ENCODE measurements around the gene CUX1. TPM values are rescaled to one million over a fixed set of nuclear protein-coding genes. Genes with fewer than 3 reads are reported as not detected.
A peak's percentile ranks its signal among the peaks of the same experiment; 100 is the strongest.
"Not testable (repeated sequence)": the region's sequence is repeated elsewhere in the genome, so short reads cannot be mapped to it uniquely, and the experiment has no call there.

CUX1 gene
- total and polyA plus RNA-seq, 7 experiments from 2014 or later, result 10.1 to 81.6 (median 42.5) TPM

DNA sequence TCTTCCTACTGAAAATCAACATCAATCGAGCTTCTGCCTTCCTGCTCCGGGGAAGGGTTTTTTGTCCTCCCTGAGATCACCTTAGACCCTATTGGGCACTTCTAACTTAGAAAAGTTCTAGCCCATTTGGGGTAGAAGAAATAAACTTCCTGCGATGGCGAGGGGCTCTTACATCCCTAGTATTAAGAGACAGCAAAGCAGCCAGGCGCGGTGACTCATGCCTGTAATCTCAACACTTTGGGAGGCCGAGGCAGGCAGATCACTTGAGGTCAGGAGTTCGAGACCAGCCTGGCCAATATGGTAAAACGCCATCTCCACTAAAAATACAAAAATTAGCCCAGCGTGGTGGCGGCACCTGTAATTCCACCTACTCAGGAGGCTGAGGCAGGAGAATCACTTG is 507.7 kb downstream of the CUX1 start:
- CTCF ChIA-PET; H3K27ac ChIP-seq (ENCODE audit: low read depth, low read length); H3K9me3 ChIP-seq (ENCODE audit: control insufficient read depth in 2 of 3, low read length in 3 of 3); H3K4me1 ChIP-seq (ENCODE audit: control insufficient read depth in 2 of 2, insufficient read depth in 2 of 2, low read length in 2 of 2); H3K4me1 Mint-ChIP-seq; H3K36me3 Mint-ChIP-seq; DNase-seq; POLR2A ChIA-PET; H3K9me3 Mint-ChIP-seq; H3K4me3 ChIP-seq (ENCODE audit: low read length); intact Hi-C loops (cut with micrococcal nuclease); H3K36me3 ChIP-seq (ENCODE audit: control insufficient read depth in 2 of 3, insufficient read depth in 3 of 3, low read length in 3 of 3); H3K4me3 Mint-ChIP-seq; H3K27ac Mint-ChIP-seq; ATAC-seq; H3K27me3 ChIP-seq (ENCODE audit: control insufficient read depth in 2 of 2, insufficient read depth in 2 of 2, low read length in 2 of 2): not testable (repeated sequence)
- H3K27me3 Mint-ChIP-seq, result peaks cover 0 to 19% (median 11%) of the 10 kb centered on the region in 5 donors

- ChIA-PET CTCF (no interaction called here), POLR2A (no interaction called here)
- no peaks in the 10 kb centered on the region for H3K9me3 Mint-ChIP-seq
- H3K36me3 Mint-ChIP-seq, result no peaks in the 10 kb centered on the region
- H3K4me1 Mint-ChIP-seq, result peaks cover 0 to 6% (median 0%) of the 10 kb centered on the region in 7 donors
- no peaks in the 10 kb centered on the region for H3K9me3 ChIP-seq (ENCODE audit: control insufficient read depth in 2 of 3, low read length in 3 of 3)
- H3K4me3 ChIP-seq (ENCODE audit: low read length), result no peak overlapping the region
- no peaks in the 10 kb centered on the region for H3K4me1 ChIP-seq (ENCODE audit: control insufficient read depth in 2 of 2, insufficient read depth in 2 of 2, low read length in 2 of 2)
- no peak for ATAC-seq
- peaks cover 0 to 19% (median 11%) of the 10 kb centered on the region in 5 donors for H3K27me3 Mint-ChIP-seq
- H3K27ac ChIP-seq (ENCODE audit: low read depth, low read length), result no peak overlapping the region
- H3K27ac Mint-ChIP-seq, result no peak overlapping the region
- no peaks in the 10 kb centered on the region for H3K27me3 ChIP-seq (ENCODE audit: control insufficient read depth in 2 of 2, insufficient read depth in 2 of 2, low read length in 2 of 2)
- no peak overlapping the region for H3K4me3 Mint-ChIP-seq
- intact Hi-C loops (cut with micrococcal nuclease), result no loop called here
- no peaks in the 10 kb centered on the region for H3K36me3 ChIP-seq (ENCODE audit: control insufficient read depth in 2 of 3, insufficient read depth in 3 of 3, low read length in 3 of 3)
- DNase-seq, result no peak
Observed at GRCh38 chr7:102326157-102326889, 508.9 kb downstream of the CUX1 start.

- H3K27ac Mint-ChIP-seq, result peak overlapping the region in 1 of 9 donors; percentile 51
- H3K4me3 ChIP-seq (ENCODE audit: low read length); H3K4me1 ChIP-seq (ENCODE audit: control insufficient read depth in 2 of 2, insufficient read depth in 2 of 2, low read length in 2 of 2); H3K36me3 ChIP-seq (ENCODE audit: control insufficient read depth in 2 of 3, insufficient read depth in 3 of 3, low read length in 3 of 3); intact Hi-C loops (cut with micrococcal nuclease); H3K36me3 Mint-ChIP-seq; H3K4me1 Mint-ChIP-seq; H3K27me3 ChIP-seq (ENCODE audit: control insufficient read depth in 2 of 2, insufficient read depth in 2 of 2, low read length in 2 of 2); POLR2A ChIA-PET; CTCF ChIA-PET; H3K27ac ChIP-seq (ENCODE audit: low read depth, low read length); ATAC-seq; DNase-seq; H3K9me3 ChIP-seq (ENCODE audit: control insufficient read depth in 2 of 3, low read length in 3 of 3); H3K9me3 Mint-ChIP-seq; H3K4me3 Mint-ChIP-seq: not testable (repeated sequence)
- peaks cover 0 to 15% (median 11%) of the 10 kb centered on the region in 5 donors for H3K27me3 Mint-ChIP-seq
Observed at GRCh38 chr7:102327183-102327582, 509.8 kb downstream of the CUX1 start.

- not testable (repeated sequence) for H3K9me3 Mint-ChIP-seq, ATAC-seq
Observed at GRCh38 chr7:102328863-102329262, 511.4 kb downstream of the CUX1 start.

GRCh38 chr7:102329366-102329765 is 511.9 kb downstream of the CUX1 start:
- intact Hi-C loops (cut with micrococcal nuclease), result not testable (repeated sequence)

More at GRCh38 chr7:102328863-102329262, 511.4 kb downstream of the CUX1 start:
- CTCF ChIA-PET; intact Hi-C loops (cut with micrococcal nuclease); H3K4me1 ChIP-seq (ENCODE audit: control insufficient read depth in 2 of 2, insufficient read depth in 2 of 2, low read length in 2 of 2); H3K27me3 ChIP-seq (ENCODE audit: control insufficient read depth in 2 of 2, insufficient read depth in 2 of 2, low read length in 2 of 2); H3K4me1 Mint-ChIP-seq; H3K27ac ChIP-seq (ENCODE audit: low read depth, low read length); DNase-seq; H3K36me3 Mint-ChIP-seq; POLR2A ChIA-PET; H3K9me3 ChIP-seq (ENCODE audit: control insufficient read depth in 2 of 3, low read length in 3 of 3); H3K4me3 ChIP-seq (ENCODE audit: low read length); H3K36me3 ChIP-seq (ENCODE audit: control insufficient read depth in 2 of 3, insufficient read depth in 3 of 3, low read length in 3 of 3): not testable (repeated sequence)
- H3K27me3 Mint-ChIP-seq, result peaks cover 0 to 11% (median 5%) of the 10 kb centered on the region in 5 donors
- peak overlapping the region in 2 of 10 donors; percentile 14 to 56 for H3K4me3 Mint-ChIP-seq
- peak overlapping the region in 2 of 9 donors; percentile 69 to 82 for H3K27ac Mint-ChIP-seq

DNA sequence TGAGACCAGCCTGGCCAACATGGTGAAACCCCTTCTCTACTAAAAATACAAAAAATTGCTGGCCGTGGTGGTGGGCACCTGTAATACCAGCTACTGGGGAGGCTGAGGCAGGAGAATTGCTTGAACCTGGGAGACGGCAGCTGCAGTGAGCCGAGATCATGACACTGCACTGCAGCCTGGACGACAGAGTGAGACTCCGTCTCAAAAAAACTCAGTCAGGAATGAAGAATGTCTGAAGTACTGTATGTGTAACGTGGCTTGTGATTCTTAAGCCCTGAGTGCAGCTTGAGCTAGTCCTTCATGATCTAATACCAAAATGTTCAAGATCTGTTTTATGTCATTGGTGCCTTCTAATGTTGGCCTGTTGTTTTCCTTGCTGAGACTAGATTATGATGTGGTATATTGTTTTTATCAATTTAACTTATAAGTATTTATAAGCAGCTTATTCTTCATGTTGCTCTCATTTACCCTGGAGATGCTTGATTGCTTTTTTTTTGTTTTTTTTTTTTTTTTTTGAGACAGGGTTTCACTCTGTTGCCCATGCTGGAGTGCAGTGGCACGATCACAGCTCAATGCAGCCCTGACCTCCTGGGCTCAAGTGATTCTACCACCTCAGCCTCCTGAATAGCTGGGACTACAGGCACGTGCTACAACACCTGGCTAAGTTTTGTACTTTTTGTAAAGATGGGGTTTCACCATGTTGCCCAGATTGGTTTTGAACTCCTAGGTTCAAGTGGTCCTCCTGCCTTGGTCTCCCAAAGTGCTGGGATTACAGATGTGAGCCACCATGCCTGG is 513.4 kb downstream of the CUX1 start:
- H3K4me3 ChIP-seq (ENCODE audit: low read length); H3K4me3 Mint-ChIP-seq; H3K27ac Mint-ChIP-seq; H3K36me3 Mint-ChIP-seq; ATAC-seq; H3K4me1 ChIP-seq (ENCODE audit: control insufficient read depth in 2 of 2, insufficient read depth in 2 of 2, low read length in 2 of 2); H3K9me3 ChIP-seq (ENCODE audit: control insufficient read depth in 2 of 3, low read length in 3 of 3); H3K9me3 Mint-ChIP-seq; intact Hi-C loops (cut with micrococcal nuclease); H3K4me1 Mint-ChIP-seq; H3K36me3 ChIP-seq (ENCODE audit: control insufficient read depth in 2 of 3, insufficient read depth in 3 of 3, low read length in 3 of 3); CTCF ChIA-PET; POLR2A ChIA-PET; DNase-seq; H3K27me3 ChIP-seq (ENCODE audit: control insufficient read depth in 2 of 2, insufficient read depth in 2 of 2, low read length in 2 of 2); H3K27ac ChIP-seq (ENCODE audit: low read depth, low read length): not testable (repeated sequence)
- peaks cover 0 to 11% (median 5%) of the 10 kb centered on the region in 5 donors for H3K27me3 Mint-ChIP-seq

More at GRCh38 chr7:102329366-102329765, 511.9 kb downstream of the CUX1 start:
- H3K4me3 ChIP-seq (ENCODE audit: low read length); H3K9me3 ChIP-seq (ENCODE audit: control insufficient read depth in 2 of 3, low read length in 3 of 3); H3K36me3 ChIP-seq (ENCODE audit: control insufficient read depth in 2 of 3, insufficient read depth in 3 of 3, low read length in 3 of 3); ATAC-seq; H3K27ac ChIP-seq (ENCODE audit: low read depth, low read length); DNase-seq; CTCF ChIA-PET; H3K4me1 ChIP-seq (ENCODE audit: control insufficient read depth in 2 of 2, insufficient read depth in 2 of 2, low read length in 2 of 2); H3K36me3 Mint-ChIP-seq; H3K27me3 ChIP-seq (ENCODE audit: control insufficient read depth in 2 of 2, insufficient read depth in 2 of 2, low read length in 2 of 2); POLR2A ChIA-PET; H3K4me1 Mint-ChIP-seq; H3K9me3 Mint-ChIP-seq; H3K4me3 Mint-ChIP-seq: not testable (repeated sequence)
- Mint-ChIP-seq H3K27ac (peak overlapping the region in 1 of 9 donors; percentile 14), H3K27me3 (peaks cover 0 to 11% (median 5%) of the 10 kb centered on the region in 5 donors)
